IMR-90 (cell line): ENCODE measurements around the gene CERS5. TPM values are rescaled to one million over a fixed set of nuclear protein-coding genes. Genes with fewer than 3 reads are reported as not detected.
A peak's percentile ranks its signal among the peaks of the same experiment; 100 is the strongest.

Experiments used
- ATAC-seq: fragments of 200-7000 bp; cut with Tn5 transposase; 2 replicates; pipeline ENCODE4 v1.9.1; 2020; ENCODE audit warnings: low read depth, mild to moderate bottlenecking, moderate library complexity
- BruUV-seq: library from RNA; stranded (reverse); fragments of 400-500 nt; replicated peaks from 2 replicates; lab custom pipeline; 2021; lab: Mats Ljungman, UMichigan
- CTCF ChIA-PET: fragments of 300-600 bp; formaldehyde crosslinking; extraction: SDS; loops from one replicate; lab custom pipeline; 2021; ENCODE audit warnings: antibody characterized with exemption; lab: Yijun Ruan, JAX
- POLR2A ChIA-PET: fragments of 300-600 bp; sonication (Branson Sonifier 250); formaldehyde crosslinking; loops from one replicate; lab custom pipeline; 2022; ENCODE audit warnings: antibody characterized with exemption; ENCODE audit not compliant: unreplicated experiment; lab: Charles Lee
- DNase-seq: peaks from one replicate; pipeline ENCODE4 v3.0.0; 2013
- H2AFZ ChIP-seq: replicated peaks from 2 replicates; pipeline ENCODE3; 2013; ENCODE audit warnings: low read length, mild to moderate bottlenecking; ENCODE audit not compliant: poor library complexity
- H2AK5ac ChIP-seq: 2 replicates; pipeline ENCODE4 v1.6.1; 2013; ENCODE audit warnings: low read depth, low read length, inconsistent platforms
- H2AK9ac ChIP-seq: replicated peaks from 2 replicates; pipeline ENCODE3; 2013; ENCODE audit warnings: mild to moderate bottlenecking, low read depth, low read length, moderate library complexity; ENCODE audit not compliant: poor library complexity
- H2BK120ac ChIP-seq: 2 replicates; pipeline ENCODE4 v1.6.1; 2013; ENCODE audit warnings: low read depth, low read length, inconsistent platforms
- H2BK15ac ChIP-seq: 3 replicates; pipeline ENCODE4 v1.6.1; 2013; ENCODE audit warnings: low read depth, low read length, inconsistent platforms
- H2BK20ac ChIP-seq: 2 replicates; pipeline ENCODE4 v1.6.1; 2013; ENCODE audit warnings: low read depth, mild to moderate bottlenecking, inconsistent platforms, low read length, moderate library complexity
- H2BK5ac ChIP-seq: 2 replicates; pipeline ENCODE4 v1.6.1; 2013; ENCODE audit warnings: mild to moderate bottlenecking, low read depth, low read length, inconsistent platforms; ENCODE audit not compliant: poor library complexity, severe bottlenecking
- H3K14ac ChIP-seq: replicated peaks from 2 replicates; pipeline ENCODE4 v1.6.1; 2013; ENCODE audit warnings: low read depth, low read length, inconsistent platforms
- H3K18ac ChIP-seq: 2 replicates; pipeline ENCODE4 v1.6.1; 2013; ENCODE audit warnings: low read depth, low read length, control low read depth
- H3K23ac ChIP-seq: 2 replicates; pipeline ENCODE4 v1.6.1; 2013; ENCODE audit warnings: low read depth, low read length, inconsistent platforms
- H3K27ac ChIP-seq: 2 replicates; pipeline ENCODE4 v1.5.1; 2013; ENCODE audit warnings: mild to moderate bottlenecking, control low read depth, low read length; ENCODE audit not compliant: insufficient read depth
- H3K27me3 ChIP-seq: 2 replicates; pipeline ENCODE4 v1.6.1; 2013; ENCODE audit warnings: low read length; ENCODE audit not compliant: control insufficient read depth, insufficient read depth
- H3K36me3 ChIP-seq: 2 replicates; pipeline ENCODE4 v1.6.1; 2013; ENCODE audit warnings: low read length, mixed read lengths; ENCODE audit not compliant: control insufficient read depth, insufficient read depth
- H3K4ac ChIP-seq: 2 replicates; pipeline ENCODE4 v1.6.1; 2013; ENCODE audit warnings: low read depth, low read length, inconsistent platforms
- H3K4me1 ChIP-seq: 2 replicates; pipeline ENCODE4 v1.6.1; 2013; ENCODE audit warnings: low read length, mixed read lengths; ENCODE audit not compliant: control insufficient read depth, insufficient read depth
- H3K4me2 ChIP-seq: 2 replicates; pipeline ENCODE4 v1.6.1; 2013; ENCODE audit warnings: low read depth, mild to moderate bottlenecking, control low read depth, low read length, moderate library complexity
- H3K4me3 ChIP-seq: 2 replicates; pipeline ENCODE4 v1.5.1; 2013; ENCODE audit warnings: low read depth, mild to moderate bottlenecking, control low read depth, low read length, moderate library complexity; ENCODE audit not compliant: insufficient read depth
- H3K56ac ChIP-seq: 2 replicates; pipeline ENCODE4 v1.6.1; 2013; ENCODE audit warnings: low read length, inconsistent platforms; ENCODE audit not compliant: insufficient read depth; ENCODE audit errors: extremely low read depth
- H3K79me1 ChIP-seq, 2 experiments: 2 replicates each; pipeline ENCODE4 v1.6.1; 2013; ENCODE audit warnings: low read length in 2 of 2, inconsistent platforms in 1 of 2, low read depth in 1 of 2
- H3K9ac ChIP-seq: 2 replicates; pipeline ENCODE4 v1.6.1; 2013; ENCODE audit warnings: low read depth, low read length, control low read depth
- H3K9me1 ChIP-seq: 2 replicates; pipeline ENCODE4 v1.6.1; 2013; ENCODE audit warnings: low read length, inconsistent platforms; ENCODE audit not compliant: insufficient read depth
- H3K9me3 ChIP-seq: 2 replicates; pipeline ENCODE4 v1.6.1; 2013; ENCODE audit warnings: low read length; ENCODE audit not compliant: control insufficient read depth, insufficient read depth
- H4K20me1 ChIP-seq: 2 replicates; pipeline ENCODE4 v1.6.1; 2013; ENCODE audit warnings: low read length, inconsistent platforms; ENCODE audit not compliant: insufficient read depth
- H4K5ac ChIP-seq: 2 replicates; pipeline ENCODE4 v1.6.1; 2013; ENCODE audit warnings: mild to moderate bottlenecking, low read depth, low read length, control low read depth
- H4K8ac ChIP-seq, 2 experiments: 2 replicates each; pipeline ENCODE4 v1.6.1; 2013; ENCODE audit warnings: low read depth in 2 of 2, low read length in 2 of 2, control low read depth in 1 of 2, inconsistent platforms in 1 of 2
- H4K91ac ChIP-seq: 2 replicates; pipeline ENCODE4 v1.6.1; 2013; ENCODE audit warnings: low read depth, low read length, inconsistent platforms; ENCODE audit not compliant: insufficient read depth
- BHLHE40 ChIP-seq: fragments of 150-350 bp; IDR thresholded peaks from 2 replicates; pipeline ENCODE4 v1.6.1; 2016; ENCODE audit warnings: mild to moderate bottlenecking, low read depth, low read length
- CEBPB ChIP-seq: IDR thresholded peaks from 2 replicates; pipeline ENCODE4 v1.6.1; 2012; ENCODE audit warnings: low read depth, low read length, improper control_type of control experiment
- CHD1 ChIP-seq: IDR thresholded peaks from 2 replicates; pipeline ENCODE4 v1.6.1; 2012; ENCODE audit warnings: low read depth, low read length, improper control_type of control experiment
- FOS ChIP-seq: fragments of 150-350 bp; IDR thresholded peaks from 2 replicates; pipeline ENCODE4 v1.6.1; 2016; ENCODE audit warnings: low read depth, low read length
- MAFK ChIP-seq: IDR thresholded peaks from 2 replicates; pipeline ENCODE4 v1.6.1; 2012; ENCODE audit warnings: low read depth, low read length, improper control_type of control experiment
- MAZ ChIP-seq: IDR thresholded peaks from 2 replicates; pipeline ENCODE4 v1.6.1; 2012; ENCODE audit warnings: low read depth, mild to moderate bottlenecking, low read length, improper control_type of control experiment, moderate library complexity, borderline replicate concordance
- MXI1 ChIP-seq: IDR thresholded peaks from 2 replicates; pipeline ENCODE4 v1.6.1; 2012; ENCODE audit warnings: low read depth, mild to moderate bottlenecking, low read length, moderate library complexity, borderline replicate concordance
- NFE2L2 ChIP-seq: fragments of 150-350 bp; IDR thresholded peaks from 2 replicates; pipeline ENCODE4 v1.6.1; 2016; ENCODE audit warnings: low read depth, mild to moderate bottlenecking, low read length
- POLR2A ChIP-seq: IDR thresholded peaks from 2 replicates; pipeline ENCODE4 v1.6.1; 2012; ENCODE audit warnings: mild to moderate bottlenecking, low read depth, low read length
- RAD21 ChIP-seq: IDR thresholded peaks from 2 replicates; pipeline ENCODE4 v1.6.1; 2012; ENCODE audit warnings: low read length, improper control_type of control experiment
- RCOR1 ChIP-seq: IDR thresholded peaks from 2 replicates; pipeline ENCODE4 v1.6.1; 2012; ENCODE audit warnings: mild to moderate bottlenecking, low read length, improper control_type of control experiment; ENCODE audit not compliant: insufficient replicate concordance
- RFX5 ChIP-seq: IDR thresholded peaks from 2 replicates; pipeline ENCODE4 v1.8.0; 2012; ENCODE audit warnings: low read depth, mild to moderate bottlenecking, low read length, moderate library complexity
- SMC3 ChIP-seq: fragments of 150-350 bp; IDR thresholded peaks from 2 replicates; pipeline ENCODE4 v1.6.1; 2016; ENCODE audit warnings: low read depth, mild to moderate bottlenecking, antibody characterized with exemption, low read length, moderate library complexity
- WGBS, 2 experiments: methylation state at CpG; one replicate each; pipeline versions ENCODE4 v1.1.5 to v1.1.7; 2013; ENCODE audit warnings: missing lambda C conversion rate in 2 of 2; ENCODE audit not compliant: insufficient read length in 1 of 2; ENCODE audit errors: extremely low coverage in 2 of 2; 5-methylcytosine and 5-hydroxymethylcytosine counted together
- dilution Hi-C: fragments of 300-500 bp; cut with HindIII; formaldehyde crosslinking; loops from one replicate; pipeline ENCODE4 v1.14.3; 2018; ENCODE audit warnings: low sequenced_read_pairs; ENCODE audit not compliant: unreplicated experiment
- in situ Hi-C: fragments of 300-500 bp; cut with MboI; formaldehyde crosslinking; loops from 3 replicates; pipeline ENCODE4 v1.14.3; 2019; ENCODE audit warnings: low sequenced_read_pairs, inconsistent platforms, mixed read lengths
- intact Hi-C: fragments of 100-400 bp; cut with micrococcal nuclease; formaldehyde crosslinking; loops from 2 replicates; pipeline ENCODE4 v1.10.0; 2022
- polyA plus RNA-seq, 3 experiments: library from polyadenylated mRNA; depleted of rRNA; stranded (reverse); fragments of >200 nt; gene quantifications; 2 replicates each; pipeline ENCODE4 v1.2.3, GENCODE V29; 2012; ENCODE audit warnings: low replicate concordance in 1 of 3
- total RNA-seq: library from RNA; depleted of rRNA; stranded (reverse); fragments of >200 nt; gene quantifications from 2 replicates; pipeline ENCODE4 v1.2.3, GENCODE V29; 2012
- TF ChIP-seq, protein P1 (sequence below): fragments of 150-350 bp; IDR thresholded peaks from 2 replicates; pipeline ENCODE4 v1.6.1; 2017; ENCODE audit warnings: mild to moderate bottlenecking, antibody characterized with exemption, low read length, low read depth
- TF ChIP-seq, protein P2 (sequence below): fragments of 150-350 bp; IDR thresholded peaks from 2 replicates; pipeline ENCODE4 v1.6.1; 2016; ENCODE audit warnings: low read depth, mild to moderate bottlenecking, low read length, moderate library complexity, borderline replicate concordance
- TF ChIP-seq, protein P3 (sequence below): conservative IDR thresholded peaks from 2 replicates; pipeline ENCODE4 v1.5.1; 2012; ENCODE audit warnings: mild to moderate bottlenecking, low read depth, low read length, improper control_type of control experiment

The CERS5 gene
- total and polyA plus RNA-seq, 2 of the 4 experiments (the other 2 are of a cell fraction): 40.3 to 60.3 TPM

DNA sequence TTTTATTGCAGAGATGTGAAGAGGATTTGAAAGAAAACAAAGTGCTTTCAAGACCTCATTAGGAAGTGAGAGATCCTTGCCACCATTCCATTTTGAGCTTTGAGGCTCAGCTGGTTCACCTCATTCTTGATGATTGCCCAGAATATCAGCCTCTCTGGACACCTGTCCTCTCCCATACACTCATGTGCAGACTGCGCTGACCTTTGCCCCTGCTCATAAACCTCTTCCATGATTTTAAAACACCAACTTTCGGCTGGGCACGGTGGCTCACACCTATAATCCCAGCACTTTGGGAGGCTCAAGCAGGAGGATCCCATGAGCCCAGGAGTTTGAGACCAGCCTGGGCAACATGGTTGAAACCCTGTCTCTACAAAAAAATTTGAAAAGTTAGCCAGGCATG is 46.2 kb downstream of the CERS5 start:
- Histone ChIP-seq H3K9ac (no peak overlapping the region), H4K91ac (no peak overlapping the region), H4K8ac (no peak overlapping the region), H3K27me3 (no peaks in the 10 kb centered on the region), H3K9me3 (no peaks in the 10 kb centered on the region), H2AK5ac (no peak overlapping the region), H3K23ac (no peak overlapping the region), H3K79me1 (peaks cover 25 to 67% of the 10 kb centered on the region in 2 experiments), H2BK15ac (no peak overlapping the region), H3K4me3 (no peak overlapping the region), H4K20me1 (no peaks in the 10 kb centered on the region; the same call in 1 of the 2 replicates), H3K18ac (no peak overlapping the region), H3K4me1 (no peaks in the 10 kb centered on the region), H2BK5ac (no peak overlapping the region), H3K4me2 (no peak overlapping the region), H2AK9ac (peak overlapping the region; percentile 29), H4K5ac (no peak overlapping the region), H3K4ac (no peak overlapping the region), H3K14ac (no peak overlapping the region), H3K36me3 (peaks cover 26% of the 10 kb centered on the region), H3K27ac (no peak overlapping the region), H2AFZ (no peak overlapping the region), H3K9me1 (peaks cover 9% of the 10 kb centered on the region; the same call in 1 of the 2 replicates), H2BK120ac (no peak overlapping the region), H2BK20ac (no peak overlapping the region), H3K56ac (no peak overlapping the region)
- ChIA-PET POLR2A (no interaction called here), CTCF (no interaction called here)
- in situ Hi-C loops (no loop called here), intact Hi-C loops (no loop called here), dilution Hi-C loops (no loop called here)
- BruUV-seq: no TSS peak
- DNase-seq: no peak
- TF ChIP-seq NFE2L2 (no peak), BHLHE40 (no peak), MXI1 (no peak), POLR2A (no peak), RFX5 (no peak), MAFK (no peak), RCOR1 (no peak), SMC3 (no peak), CEBPB (no peak), CHD1 (no peak), RAD21 (no peak), MAZ (no peak), FOS (no peak)
- TF ChIP-seq, protein P1, sequence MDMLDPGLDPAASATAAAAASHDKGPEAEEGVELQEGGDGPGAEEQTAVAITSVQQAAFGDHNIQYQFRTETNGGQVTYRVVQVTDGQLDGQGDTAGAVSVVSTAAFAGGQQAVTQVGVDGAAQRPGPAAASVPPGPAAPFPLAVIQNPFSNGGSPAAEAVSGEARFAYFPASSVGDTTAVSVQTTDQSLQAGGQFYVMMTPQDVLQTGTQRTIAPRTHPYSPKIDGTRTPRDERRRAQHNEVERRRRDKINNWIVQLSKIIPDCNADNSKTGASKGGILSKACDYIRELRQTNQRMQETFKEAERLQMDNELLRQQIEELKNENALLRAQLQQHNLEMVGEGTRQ: no peak
- TF ChIP-seq, protein P2, sequence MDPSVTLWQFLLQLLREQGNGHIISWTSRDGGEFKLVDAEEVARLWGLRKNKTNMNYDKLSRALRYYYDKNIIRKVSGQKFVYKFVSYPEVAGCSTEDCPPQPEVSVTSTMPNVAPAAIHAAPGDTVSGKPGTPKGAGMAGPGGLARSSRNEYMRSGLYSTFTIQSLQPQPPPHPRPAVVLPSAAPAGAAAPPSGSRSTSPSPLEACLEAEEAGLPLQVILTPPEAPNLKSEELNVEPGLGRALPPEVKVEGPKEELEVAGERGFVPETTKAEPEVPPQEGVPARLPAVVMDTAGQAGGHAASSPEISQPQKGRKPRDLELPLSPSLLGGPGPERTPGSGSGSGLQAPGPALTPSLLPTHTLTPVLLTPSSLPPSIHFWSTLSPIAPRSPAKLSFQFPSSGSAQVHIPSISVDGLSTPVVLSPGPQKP: no peak
- TF ChIP-seq, protein P3, sequence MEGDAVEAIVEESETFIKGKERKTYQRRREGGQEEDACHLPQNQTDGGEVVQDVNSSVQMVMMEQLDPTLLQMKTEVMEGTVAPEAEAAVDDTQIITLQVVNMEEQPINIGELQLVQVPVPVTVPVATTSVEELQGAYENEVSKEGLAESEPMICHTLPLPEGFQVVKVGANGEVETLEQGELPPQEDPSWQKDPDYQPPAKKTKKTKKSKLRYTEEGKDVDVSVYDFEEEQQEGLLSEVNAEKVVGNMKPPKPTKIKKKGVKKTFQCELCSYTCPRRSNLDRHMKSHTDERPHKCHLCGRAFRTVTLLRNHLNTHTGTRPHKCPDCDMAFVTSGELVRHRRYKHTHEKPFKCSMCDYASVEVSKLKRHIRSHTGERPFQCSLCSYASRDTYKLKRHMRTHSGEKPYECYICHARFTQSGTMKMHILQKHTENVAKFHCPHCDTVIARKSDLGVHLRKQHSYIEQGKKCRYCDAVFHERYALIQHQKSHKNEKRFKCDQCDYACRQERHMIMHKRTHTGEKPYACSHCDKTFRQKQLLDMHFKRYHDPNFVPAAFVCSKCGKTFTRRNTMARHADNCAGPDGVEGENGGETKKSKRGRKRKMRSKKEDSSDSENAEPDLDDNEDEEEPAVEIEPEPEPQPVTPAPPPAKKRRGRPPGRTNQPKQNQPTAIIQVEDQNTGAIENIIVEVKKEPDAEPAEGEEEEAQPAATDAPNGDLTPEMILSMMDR: no peak
- WGBS, 2 experiments: 90% methylated on average over 2 of the region's 3 CpGs; no CpG with 5 or more reads in 1 of the 2 experiments
- no peak for ATAC-seq
